Astrocyte (in vitro differentiated cells and primary cell): Measurements from ENCODE around the gene TMEM170B.

Experiments used
- EZH2 ChIP-seq: IDR thresholded peaks from 2 replicates; pipeline ENCODE4 v1.6.1; 2012; ENCODE audit warnings: mild to moderate bottlenecking, low read length, inconsistent platforms; ENCODE audit not compliant: insufficient read depth
- TF ChIP-seq, protein P1 (sequence below): IDR thresholded peaks from 2 replicates; pipeline ENCODE4 v1.5.1; 2011; ENCODE audit warnings: low read depth, mild to moderate bottlenecking, inconsistent platforms, low read length, moderate library complexity; ENCODE audit not compliant: insufficient read depth

GRCh38 chr6:11615214-11615602 lies 77.7 kb downstream of the TMEM170B start:
- TF ChIP-seq, protein P1, sequence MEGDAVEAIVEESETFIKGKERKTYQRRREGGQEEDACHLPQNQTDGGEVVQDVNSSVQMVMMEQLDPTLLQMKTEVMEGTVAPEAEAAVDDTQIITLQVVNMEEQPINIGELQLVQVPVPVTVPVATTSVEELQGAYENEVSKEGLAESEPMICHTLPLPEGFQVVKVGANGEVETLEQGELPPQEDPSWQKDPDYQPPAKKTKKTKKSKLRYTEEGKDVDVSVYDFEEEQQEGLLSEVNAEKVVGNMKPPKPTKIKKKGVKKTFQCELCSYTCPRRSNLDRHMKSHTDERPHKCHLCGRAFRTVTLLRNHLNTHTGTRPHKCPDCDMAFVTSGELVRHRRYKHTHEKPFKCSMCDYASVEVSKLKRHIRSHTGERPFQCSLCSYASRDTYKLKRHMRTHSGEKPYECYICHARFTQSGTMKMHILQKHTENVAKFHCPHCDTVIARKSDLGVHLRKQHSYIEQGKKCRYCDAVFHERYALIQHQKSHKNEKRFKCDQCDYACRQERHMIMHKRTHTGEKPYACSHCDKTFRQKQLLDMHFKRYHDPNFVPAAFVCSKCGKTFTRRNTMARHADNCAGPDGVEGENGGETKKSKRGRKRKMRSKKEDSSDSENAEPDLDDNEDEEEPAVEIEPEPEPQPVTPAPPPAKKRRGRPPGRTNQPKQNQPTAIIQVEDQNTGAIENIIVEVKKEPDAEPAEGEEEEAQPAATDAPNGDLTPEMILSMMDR: no peak
- TF ChIP-seq EZH2: no peak
